Vagina (tissue), 2 donors: Measurements from ENCODE around the gene CDK5RAP3.
A peak's percentile ranks its signal among the peaks of the same experiment; 100 is the strongest.

ENCODE experiments used
- CTCF ChIP-seq, 3 experiments: fragments of 450-650 bp in 2 of 3; fragments of 200-600 bp in 1 of 3; sonication (generic) in 1 of 3; IDR thresholded peaks; one replicate each; pipeline ENCODE4 v1.5.1; 2017 to 2019; ENCODE audit warnings: antibody characterized with exemption in 3 of 3, mild to moderate bottlenecking in 2 of 3, moderate library complexity in 2 of 3
- POLR2A ChIP-seq, 2 donors: fragments of 450-650 bp; IDR thresholded peaks; one replicate each; pipeline ENCODE4 v1.6.1; 2017; ENCODE audit warnings: antibody characterized with exemption in 2 of 2, mild to moderate bottlenecking in 2 of 2, moderate library complexity in 2 of 2

- peak; percentile 8 to 65 (median 32) for TF ChIP-seq CTCF (IDR thresholded peaks at IDR 0.05)
- TF ChIP-seq POLR2A (IDR thresholded peaks at IDR 0.05), result no peak
These were observed 23.9 kb upstream of the CDK5RAP3 start for GRCh38 chr17:47946929-47947397.
